ENCODE data around the gene TET3.

TET3 gene

GRCh38 chr2:73952499-73953446 is 31.9 kb upstream of the TET3 start:
- Histone ChIP-seq H3K9me3 (ENCODE audit: control insufficient read depth, insufficient read depth, low read length) (no peaks in the 10 kb centered on the region), H3K4me1 (ENCODE audit: insufficient read depth, low read length) (no peaks in the 10 kb centered on the region), H3K36me3 (ENCODE audit: insufficient read depth, low read length) (peaks cover 30% of the 10 kb centered on the region), H3K9ac (ENCODE audit: low read depth, low read length) (no peak overlapping the region)

- no peaks in the 10 kb centered on the region for H3K4me1 ChIP-seq (ENCODE audit: insufficient read depth, low read length)
- peaks cover 25% of the 10 kb centered on the region; the same call in 1 of the 2 replicates for H3K36me3 ChIP-seq (ENCODE audit: insufficient read depth, low read length)
- no peaks in the 10 kb centered on the region for H3K9me3 ChIP-seq (ENCODE audit: control insufficient read depth, insufficient read depth, low read length)
- no peak overlapping the region for H3K9ac ChIP-seq (ENCODE audit: low read depth, low read length)
These were observed 28.4 kb upstream of the TET3 start for GRCh38 chr2:73956218-73956865.

GRCh38 chr2:73961274-73961673 is 23.4 kb upstream of the TET3 start:
- H3K36me3 ChIP-seq (ENCODE audit: insufficient read depth, low read length), result peaks cover 18% of the 10 kb centered on the region; the same call in 1 of the 2 replicates
- no peaks in the 10 kb centered on the region for H3K9me3 ChIP-seq (ENCODE audit: control insufficient read depth, insufficient read depth, low read length)
- H3K9ac ChIP-seq (ENCODE audit: low read depth, low read length), result no peak overlapping the region

GRCh38 chr2:73961823-73962615 is 22.7 kb upstream of the TET3 start:
- Histone ChIP-seq H3K36me3 (ENCODE audit: insufficient read depth, low read length) (peaks cover 13% of the 10 kb centered on the region; the same call in 1 of the 2 replicates), H3K9ac (ENCODE audit: low read depth, low read length) (no peak overlapping the region), H3K4me1 (ENCODE audit: insufficient read depth, low read length) (no peaks in the 10 kb centered on the region), H3K9me3 (ENCODE audit: control insufficient read depth, insufficient read depth, low read length) (no peaks in the 10 kb centered on the region)

More at GRCh38 chr2:73961274-73961673, 23.4 kb upstream of the TET3 start:
- no peaks in the 10 kb centered on the region for H3K4me1 ChIP-seq (ENCODE audit: insufficient read depth, low read length)

- H3K9me3 ChIP-seq (ENCODE audit: control insufficient read depth, insufficient read depth, low read length), result no peaks in the 10 kb centered on the region
- no peaks in the 10 kb centered on the region for H3K4me1 ChIP-seq (ENCODE audit: insufficient read depth, low read length)
- H3K36me3 ChIP-seq (ENCODE audit: insufficient read depth, low read length), result peaks cover 10% of the 10 kb centered on the region; the same call in 1 of the 2 replicates
- H3K9ac ChIP-seq (ENCODE audit: low read depth, low read length), result no peak overlapping the region
These were observed 21.9 kb upstream of the TET3 start for GRCh38 chr2:73962798-73963197.

- H3K4me1 ChIP-seq (ENCODE audit: insufficient read depth, low read length), result no peaks in the 10 kb centered on the region
- peaks cover 5% of the 10 kb centered on the region; the same call in 1 of the 2 replicates for H3K36me3 ChIP-seq (ENCODE audit: insufficient read depth, low read length)
- no peak overlapping the region for H3K9ac ChIP-seq (ENCODE audit: low read depth, low read length)
- H3K9me3 ChIP-seq (ENCODE audit: control insufficient read depth, insufficient read depth, low read length), result no peaks in the 10 kb centered on the region
These were observed 21.2 kb upstream of the TET3 start for GRCh38 chr2:73963385-73964120.

- Histone ChIP-seq H3K9me3 (ENCODE audit: control insufficient read depth, insufficient read depth, low read length) (no peaks in the 10 kb centered on the region), H3K36me3 (ENCODE audit: insufficient read depth, low read length) (no peaks in the 10 kb centered on the region; the same call in 1 of the 2 replicates), H3K4me1 (ENCODE audit: insufficient read depth, low read length) (no peaks in the 10 kb centered on the region), H3K9ac (ENCODE audit: low read depth, low read length) (no peak overlapping the region)
These were observed 20.5 kb upstream of the TET3 start for GRCh38 chr2:73964223-73964622.

- Histone ChIP-seq H3K36me3 (ENCODE audit: insufficient read depth, low read length) (no peaks in the 10 kb centered on the region; the same call in 1 of the 2 replicates), H3K4me1 (ENCODE audit: insufficient read depth, low read length) (no peaks in the 10 kb centered on the region), H3K9me3 (ENCODE audit: control insufficient read depth, insufficient read depth, low read length) (no peaks in the 10 kb centered on the region), H3K9ac (ENCODE audit: low read depth, low read length) (no peak overlapping the region)
These were observed 19.7 kb upstream of the TET3 start for GRCh38 chr2:73965053-73965452.

GRCh38 chr2:73968357-73968937 is 16.3 kb upstream of the TET3 start:
- Histone ChIP-seq H3K36me3 (ENCODE audit: insufficient read depth, low read length) (no peaks in the 10 kb centered on the region), H3K9me3 (ENCODE audit: control insufficient read depth, insufficient read depth, low read length) (no peaks in the 10 kb centered on the region), H3K4me1 (ENCODE audit: insufficient read depth, low read length) (peaks cover 8% of the 10 kb centered on the region), H3K9ac (ENCODE audit: low read depth, low read length) (no peak overlapping the region)

- Histone ChIP-seq H3K36me3 (ENCODE audit: insufficient read depth, low read length) (no peaks in the 10 kb centered on the region), H3K9ac (ENCODE audit: low read depth, low read length) (no peak overlapping the region), H3K9me3 (ENCODE audit: control insufficient read depth, insufficient read depth, low read length) (no peaks in the 10 kb centered on the region), H3K4me1 (ENCODE audit: insufficient read depth, low read length) (peaks cover 8% of the 10 kb centered on the region)
These were observed 15.4 kb upstream of the TET3 start for GRCh38 chr2:73969356-73969755.

GRCh38 chr2:73970141-73970803 is 14.4 kb upstream of the TET3 start:
- Histone ChIP-seq H3K9me3 (ENCODE audit: control insufficient read depth, insufficient read depth, low read length) (no peaks in the 10 kb centered on the region), H3K36me3 (ENCODE audit: insufficient read depth, low read length) (no peaks in the 10 kb centered on the region), H3K4me1 (ENCODE audit: insufficient read depth, low read length) (peaks cover 8% of the 10 kb centered on the region), H3K9ac (ENCODE audit: low read depth, low read length) (no peak overlapping the region)

- H3K36me3 ChIP-seq (ENCODE audit: insufficient read depth, low read length), result no peaks in the 10 kb centered on the region
- no peaks in the 10 kb centered on the region for H3K9me3 ChIP-seq (ENCODE audit: control insufficient read depth, insufficient read depth, low read length)
- peaks cover 8% of the 10 kb centered on the region for H3K4me1 ChIP-seq (ENCODE audit: insufficient read depth, low read length)
- H3K9ac ChIP-seq (ENCODE audit: low read depth, low read length), result no peak overlapping the region
These were observed 13.7 kb upstream of the TET3 start for GRCh38 chr2:73970850-73971471.

- Histone ChIP-seq H3K9me3 (ENCODE audit: control insufficient read depth, insufficient read depth, low read length) (no peaks in the 10 kb centered on the region), H3K9ac (ENCODE audit: low read depth, low read length) (no peak overlapping the region), H3K4me1 (ENCODE audit: insufficient read depth, low read length) (peaks cover 8% of the 10 kb centered on the region), H3K36me3 (ENCODE audit: insufficient read depth, low read length) (no peaks in the 10 kb centered on the region)
These were observed 13.0 kb upstream of the TET3 start for GRCh38 chr2:73971722-73972121.

Measured in ES-I3 (cell line).